SK-N-SH (cell line): ENCODE results near the gene ACAP3.

Experiments used
- EP300 ChIP-seq, 2 experiments: IDR thresholded peaks; 2 replicates each; pipeline versions ENCODE4 v1.4.0 to v1.6.1; 2012; ENCODE audit warnings: borderline replicate concordance in 1 of 2, low read depth in 1 of 2, low read length in 1 of 2
- GATA2 ChIP-seq: sonication (generic); formaldehyde crosslinking; IDR thresholded peaks from 2 replicates; pipeline ENCODE4 v1.5.0; 2020; ENCODE audit warnings: mild to moderate bottlenecking, missing genetic modification reagents
- NFIC ChIP-seq: IDR thresholded peaks from 2 replicates; pipeline ENCODE4 v1.4.0; 2012; ENCODE audit warnings: borderline replicate concordance
- RAD21 ChIP-seq: IDR thresholded peaks from 2 replicates; pipeline ENCODE4 v1.6.1; 2012; ENCODE audit warnings: mild to moderate bottlenecking, low read length
- RXRA ChIP-seq: IDR thresholded peaks from 2 replicates; pipeline ENCODE4 v1.4.0; 2012; ENCODE audit warnings: low read depth, mild to moderate bottlenecking, borderline replicate concordance
- TAF1 ChIP-seq: IDR thresholded peaks from 2 replicates; pipeline ENCODE4 v1.6.1; 2012; ENCODE audit warnings: low read depth, mild to moderate bottlenecking, low read length, moderate library complexity, borderline replicate concordance
- USF2 ChIP-seq: fragments of 150-350 bp; IDR thresholded peaks from 2 replicates; pipeline ENCODE4 v1.6.1; 2017; ENCODE audit warnings: antibody characterized with exemption, low read length, low read depth, borderline replicate concordance
- YY1 ChIP-seq: IDR thresholded peaks from 2 replicates; pipeline ENCODE4 v1.4.0; 2012; ENCODE audit warnings: low read depth, mild to moderate bottlenecking
- TF ChIP-seq, protein P1 (sequence below): fragments of 200-600 bp; sonication (generic); IDR thresholded peaks from 2 replicates; pipeline ENCODE4 v1.6.1; 2017; ENCODE audit warnings: antibody characterized with exemption, mild to moderate bottlenecking, moderate library complexity

GRCh38 chr1:1346501-1346890, 38.8 kb upstream of the ACAP3 start:
- TF ChIP-seq RAD21 (no peak), USF2 (no peak), YY1 (no peak), EP300 (IDR thresholded peaks at IDR 0.05; ENCODE audit: borderline replicate concordance in 1 of 2, low read depth in 1 of 2, low read length in 1 of 2) (no peak), RXRA (no peak), TAF1 (no peak), NFIC (no peak), GATA2 (CRISPR knock-in tag) (no peak)
- TF ChIP-seq, protein P1, sequence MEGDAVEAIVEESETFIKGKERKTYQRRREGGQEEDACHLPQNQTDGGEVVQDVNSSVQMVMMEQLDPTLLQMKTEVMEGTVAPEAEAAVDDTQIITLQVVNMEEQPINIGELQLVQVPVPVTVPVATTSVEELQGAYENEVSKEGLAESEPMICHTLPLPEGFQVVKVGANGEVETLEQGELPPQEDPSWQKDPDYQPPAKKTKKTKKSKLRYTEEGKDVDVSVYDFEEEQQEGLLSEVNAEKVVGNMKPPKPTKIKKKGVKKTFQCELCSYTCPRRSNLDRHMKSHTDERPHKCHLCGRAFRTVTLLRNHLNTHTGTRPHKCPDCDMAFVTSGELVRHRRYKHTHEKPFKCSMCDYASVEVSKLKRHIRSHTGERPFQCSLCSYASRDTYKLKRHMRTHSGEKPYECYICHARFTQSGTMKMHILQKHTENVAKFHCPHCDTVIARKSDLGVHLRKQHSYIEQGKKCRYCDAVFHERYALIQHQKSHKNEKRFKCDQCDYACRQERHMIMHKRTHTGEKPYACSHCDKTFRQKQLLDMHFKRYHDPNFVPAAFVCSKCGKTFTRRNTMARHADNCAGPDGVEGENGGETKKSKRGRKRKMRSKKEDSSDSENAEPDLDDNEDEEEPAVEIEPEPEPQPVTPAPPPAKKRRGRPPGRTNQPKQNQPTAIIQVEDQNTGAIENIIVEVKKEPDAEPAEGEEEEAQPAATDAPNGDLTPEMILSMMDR = no peak
